Measurements from ENCODE around the gene ZNF543. TPM values are rescaled to one million over a fixed set of nuclear protein-coding genes. Genes with fewer than 3 reads are reported as not detected.
A peak's percentile ranks its signal among the peaks of the same experiment; 100 is the strongest.

The ZNF543 gene
- total and polyA plus RNA-seq, 9 of the 15 experiments (the other 6 are each of a cell fraction or from before 2014, with no cell fraction given): 0.14 to 5.5 (median 2.4) TPM

DNA sequence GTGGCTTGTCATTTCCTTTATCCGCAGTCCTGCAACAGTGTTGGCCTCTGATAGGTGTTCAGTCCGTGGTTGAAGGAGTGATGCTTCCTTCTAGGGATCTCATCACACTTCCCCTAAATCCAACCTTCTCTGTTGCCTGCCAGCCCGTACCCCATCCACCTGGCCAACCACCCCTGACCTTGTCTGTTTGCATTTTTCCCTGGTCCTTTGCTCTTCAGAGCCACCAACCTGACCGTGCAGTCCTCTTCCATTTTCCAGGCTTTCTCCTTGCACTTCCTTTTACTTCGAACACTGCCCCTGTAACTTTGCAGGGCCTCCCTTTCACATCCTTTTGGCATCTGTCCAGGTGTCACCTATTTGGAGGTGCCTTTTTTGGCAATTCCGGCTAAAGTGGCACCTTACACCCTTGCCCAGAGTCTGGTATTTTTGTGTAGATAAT is 39.3 kb upstream of the ZNF543 start:
- in situ Hi-C loops (cut with MboI): no loop called here
- Histone ChIP-seq H2AFZ (ENCODE audit: low read depth, low read length) (0 out of 2 replicates have a peak overlapping the region, but pooled peaks have one; percentile 95), H3K4me1 (replicated peaks in 1 of 2; ENCODE audit: control insufficient read depth in 2 of 2, insufficient read depth in 2 of 2, low read length in 2 of 2) (peaks cover 0 to 14% of the 10 kb centered on the region in 2 experiments; a peak in 3 of 5 replicates), H3K9me1 (ENCODE audit: control insufficient read depth, insufficient read depth, low read length) (peaks cover 4% of the 10 kb centered on the region), H3K4me3 (peak overlapping the region; percentile 67), H3K9ac (ENCODE audit: insufficient read depth in 1 of 2, low read depth in 2 of 2, low read length in 2 of 2) (peak overlapping the region; percentile 95 to 99), H3K9me3 (replicated peaks; ENCODE audit: control insufficient read depth, insufficient read depth, low read depth, low read length) (no peaks in the 10 kb centered on the region), H3K36me3 (ENCODE audit: control insufficient read depth, insufficient read depth, low read length) (peaks cover 43% of the 10 kb centered on the region; the same call in 2 of the 3 replicates), H3K27me3 (ENCODE audit: control insufficient read depth in 2 of 2, insufficient read depth in 2 of 2, low read length in 2 of 2) (no peaks in the 10 kb centered on the region), H3K27ac (ENCODE audit: extremely low read depth, low read depth, low read length) (peak overlapping the region; percentile 99), H3K4me2 (ENCODE audit: insufficient read depth, low read length) (peak overlapping the region; percentile 97), H3K79me2 (ENCODE audit: control insufficient read depth, insufficient read depth, low read length) (peaks cover 62% of the 10 kb centered on the region), H4K20me1 (replicated peaks; ENCODE audit: control insufficient read depth, insufficient read depth, low read length) (peaks cover 14% of the 10 kb centered on the region; the same call in 1 of the 2 replicates)
- TF ChIP-seq SRF (CRISPR knock-in tag; IDR thresholded peaks at IDR 0.05) (peak in 1 of 2 experiments; percentile 45; a peak in 1 of 4 replicates), NFIC (IDR thresholded peaks at IDR 0.05) (peak; percentile 87), SPI1 (IDR thresholded peaks at IDR 0.05; ENCODE audit: borderline replicate concordance, low read depth, low read length) (peak; percentile 64), XRCC3 (IDR thresholded peaks at IDR 0.05) (no peak), RUNX1 (IDR thresholded peaks at IDR 0.05; ENCODE audit: low read depth) (no peak)
- intact Hi-C loops (cut with micrococcal nuclease): loop anchor here (1.0 to 5.0 kb wide), 2 partner anchors 39 to 154 kb away; partner anchors contain the start of genes ZNF749 and ZNF805
- POLR2A ChIA-PET: no interaction called here
- 3% methylated on average over 6 of the region's 6 CpGs for WGBS (ENCODE audit: insufficient coverage, low coverage, missing lambda C conversion rate)
- FAIRE-seq (no peak), DNase-seq (ENCODE audit: extremely low read depth in 1 of 4, low spot score in 3 of 4) (peak in 1 of 4 experiments; percentile 37), ATAC-seq (no peak)
- BruUV-seq (replicated peaks): no TSS peak
- CTCF ChIA-PET (ENCODE audit: low intra/inter-chr PET ratio): interaction anchor here (0.7 kb wide), 1 partner anchor 570 kb away, joined by 3 read pairs; no protein-coding TSS in a partner anchor
